ENCODE data around the gene IQCE.
"Not testable (repeated sequence)": the region's sequence is repeated elsewhere in the genome, so short reads cannot be mapped to it uniquely, and the experiment has no call there.

GRCh38 chr7:2535872-2536627, 22.7 kb upstream of the IQCE start:
- not testable (repeated sequence) for TF ChIP-seq CTCF, POLR2A (IDR thresholded peaks at IDR 0.05)
